GM21529 (cell line): ENCODE data around the gene VPS4A.

ENCODE experiments used
- ATAC-seq: cut with Tn5 transposase; IDR thresholded peaks from one replicate; pipeline ENCODE4 v1.9.1; 2021; ENCODE audit not compliant: unreplicated experiment

The VPS4A gene

DNA sequence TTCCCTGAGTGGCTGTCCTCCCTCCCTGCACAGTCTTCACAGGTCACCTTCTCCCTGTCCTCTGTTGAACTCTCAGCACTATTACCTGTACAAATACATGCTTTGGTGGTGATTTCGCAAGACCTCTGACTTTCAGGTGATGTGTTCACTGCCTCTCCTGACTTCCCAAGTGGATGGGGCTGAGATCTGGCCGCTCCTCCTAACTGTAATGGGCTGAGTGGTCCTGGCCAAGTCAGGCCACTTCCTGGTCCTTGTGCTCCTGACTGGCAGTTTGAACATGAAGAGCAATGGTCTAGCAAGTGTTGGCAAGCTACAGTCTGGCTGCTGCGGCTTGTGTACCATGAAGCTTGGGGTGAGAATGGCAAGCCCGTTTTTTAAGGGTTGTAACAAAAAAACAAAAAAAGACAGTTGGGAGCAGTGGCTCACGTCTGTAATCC is 52.1 kb downstream of the VPS4A start:
- ATAC-seq: no peak

DNA sequence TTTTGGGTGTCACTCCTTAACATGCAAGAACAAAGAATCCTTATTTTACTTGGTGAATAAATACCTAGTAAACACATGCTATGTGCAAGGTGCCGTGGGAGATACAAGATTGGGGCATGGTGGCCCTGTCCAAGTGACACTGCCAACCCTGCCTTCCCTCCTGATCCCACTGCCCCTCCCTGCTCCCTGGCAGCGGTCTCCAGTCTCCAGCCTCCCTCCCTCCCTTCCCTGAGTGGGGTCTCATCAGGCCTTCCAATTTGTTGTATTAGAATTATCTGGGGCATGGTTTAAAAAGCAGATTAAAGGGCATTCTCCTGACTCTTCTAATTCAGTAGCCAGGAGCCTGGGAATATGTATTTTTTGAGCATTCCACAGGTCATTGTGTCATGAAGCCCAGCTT is 52.9 kb downstream of the VPS4A start:
- no peak for ATAC-seq

DNA sequence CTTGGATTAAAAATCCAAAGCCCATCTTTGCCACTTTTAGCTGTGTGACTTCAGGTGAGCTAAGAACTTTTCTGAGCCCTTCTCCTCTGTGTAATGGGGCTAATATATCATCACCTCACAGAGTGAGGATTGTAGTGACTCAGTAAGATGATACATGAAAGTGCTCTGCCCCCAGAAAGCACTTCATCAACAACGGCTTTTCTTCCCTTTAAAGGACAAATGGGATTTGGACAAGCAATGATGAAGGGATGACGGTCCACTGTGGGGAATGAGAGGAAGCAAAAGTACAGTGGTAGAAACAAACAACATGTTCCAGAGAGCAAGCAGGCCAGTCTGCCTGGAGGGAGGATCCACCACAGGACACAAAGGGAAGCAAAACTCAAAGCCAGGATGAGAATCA is 54.8 kb downstream of the VPS4A start:
- no peak for ATAC-seq

DNA sequence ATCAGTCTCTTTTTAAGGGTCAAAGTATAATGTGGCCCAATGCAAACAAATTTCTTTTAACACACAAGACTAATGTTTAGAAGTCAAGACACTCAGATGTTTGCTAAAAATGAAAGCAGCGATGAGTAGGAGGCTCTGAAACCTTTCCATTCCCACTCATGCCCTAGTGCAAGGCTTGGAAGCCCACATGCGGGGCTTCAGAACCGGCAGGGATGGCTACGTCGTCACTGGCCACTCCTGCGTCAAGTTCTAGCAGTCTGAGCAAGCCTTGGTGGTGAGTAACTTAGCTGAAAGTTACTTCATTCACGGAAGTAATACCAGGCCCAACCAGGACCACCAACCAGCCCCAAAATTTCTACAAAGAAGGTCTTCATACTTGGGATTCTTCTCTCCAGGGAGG is 55.3 kb downstream of the VPS4A start:
- ATAC-seq: no peak

DNA sequence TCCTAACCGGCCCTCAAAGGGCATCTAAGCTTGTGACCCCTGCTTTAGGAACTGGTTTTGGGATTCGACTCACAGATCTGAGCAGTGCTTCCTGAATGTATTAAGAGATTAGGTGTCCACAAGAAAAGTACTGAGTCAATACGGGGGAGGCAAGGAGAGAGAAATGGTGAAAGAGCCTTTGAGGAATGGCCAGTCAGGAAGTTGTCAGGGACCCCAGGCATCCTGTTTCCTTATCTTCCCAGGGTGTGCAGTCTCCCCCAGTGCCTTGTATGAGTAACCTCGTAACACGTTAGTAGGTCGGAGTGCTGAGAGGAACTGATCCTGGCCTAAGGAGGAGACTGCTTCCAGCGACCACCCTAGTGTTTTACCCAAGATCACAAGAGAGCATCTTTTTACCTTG is 56.8 kb downstream of the VPS4A start:
- no peak for ATAC-seq

DNA sequence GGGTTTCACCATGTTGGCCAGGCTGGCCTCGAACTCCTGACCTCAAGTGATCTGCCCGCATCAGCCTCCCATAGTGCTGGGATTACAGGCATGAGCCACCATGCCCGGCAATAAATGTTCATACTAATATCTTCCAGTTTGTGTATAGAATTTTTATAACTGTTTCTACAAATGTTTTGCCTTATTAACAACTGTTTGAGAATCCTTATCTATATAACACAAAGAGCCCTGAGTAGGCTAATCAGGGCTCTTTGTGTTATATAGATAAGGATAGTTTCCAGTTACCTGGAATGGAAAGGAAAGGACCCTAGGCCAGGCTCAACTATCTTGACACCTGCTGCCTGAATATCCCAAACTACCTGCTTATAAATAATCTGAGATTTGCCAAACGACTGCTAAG is 57.7 kb downstream of the VPS4A start:
- no peak for ATAC-seq

DNA sequence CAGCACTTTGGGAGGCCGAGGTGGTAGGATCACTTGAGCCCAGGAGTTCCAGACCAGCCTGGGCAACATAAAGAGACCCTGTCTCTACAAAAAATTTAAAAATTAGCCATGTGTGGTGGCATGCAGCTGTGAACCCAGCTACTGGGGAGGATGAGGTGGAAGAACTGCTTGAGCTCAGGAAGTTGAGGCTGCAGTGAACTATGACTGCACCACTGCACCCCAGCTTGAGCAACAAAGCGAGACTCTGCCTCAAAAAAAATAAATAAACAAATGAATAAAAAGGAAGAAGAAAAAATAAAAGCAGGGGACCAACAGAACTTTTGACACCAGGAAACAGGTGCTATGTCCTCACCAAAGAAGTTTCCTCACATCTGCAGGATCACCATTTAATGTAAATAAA is 60.4 kb downstream of the VPS4A start:
- ATAC-seq: no peak

DNA sequence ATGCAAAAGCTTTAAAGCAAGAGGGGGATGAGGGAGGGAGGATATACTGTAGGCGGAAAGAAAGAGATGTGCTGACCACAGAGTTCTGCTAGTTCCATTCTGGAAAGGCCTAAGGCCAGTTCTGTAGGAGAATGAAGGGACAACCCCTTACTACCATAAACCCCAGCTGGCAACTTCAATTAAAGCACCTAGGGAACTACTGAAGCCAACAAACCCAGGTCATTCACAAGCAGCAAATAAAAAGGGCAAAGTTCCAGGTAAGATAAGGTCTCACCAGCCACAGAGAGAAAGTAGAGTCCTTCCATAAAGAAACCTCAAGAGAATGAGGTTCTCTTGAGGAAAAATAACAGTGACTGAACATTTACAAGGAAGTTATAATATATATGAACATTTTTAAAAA is 61.9 kb downstream of the VPS4A start:
- no peak for ATAC-seq
